HUES64 (cell line): ENCODE results near the gene ATP6V0E2.

ENCODE experiments used
- H3K27ac ChIP-seq: 2 replicates; pipeline ENCODE4 v1.7.0; 2013; ENCODE audit warnings: low read depth, low read length, inconsistent platforms
- H3K27me3 ChIP-seq: 2 replicates; pipeline ENCODE4 v1.6.1; 2013; ENCODE audit warnings: mild to moderate bottlenecking, low read length; ENCODE audit not compliant: insufficient read depth
- H3K36me3 ChIP-seq: 2 replicates; pipeline ENCODE4 v1.6.1; 2013; ENCODE audit warnings: mild to moderate bottlenecking, low read length; ENCODE audit not compliant: insufficient read depth
- H3K4me1 ChIP-seq: 2 replicates; pipeline ENCODE4 v1.6.1; 2013; ENCODE audit warnings: mild to moderate bottlenecking, low read length, moderate library complexity; ENCODE audit not compliant: insufficient read depth
- H3K4me3 ChIP-seq: 2 replicates; pipeline ENCODE4 v1.5.1; 2013; ENCODE audit warnings: mild to moderate bottlenecking, low read length, moderate library complexity
- H3K9ac ChIP-seq: 2 replicates; pipeline ENCODE4 v1.6.1; 2013; ENCODE audit warnings: mild to moderate bottlenecking, low read depth, low read length
- H3K9me3 ChIP-seq: 2 replicates; pipeline ENCODE4 v1.6.1; 2013; ENCODE audit warnings: low read depth, low read length; ENCODE audit not compliant: insufficient read depth
- whole genome bisulfite sequencing: fragments of 150-250, 120-280 bp; methylation state at CpG from one replicate; pipeline ENCODE4 v1.1.7; 2013; ENCODE audit warnings: missing lambda C conversion rate; 5-methylcytosine and 5-hydroxymethylcytosine counted together

ATP6V0E2 gene

DNA sequence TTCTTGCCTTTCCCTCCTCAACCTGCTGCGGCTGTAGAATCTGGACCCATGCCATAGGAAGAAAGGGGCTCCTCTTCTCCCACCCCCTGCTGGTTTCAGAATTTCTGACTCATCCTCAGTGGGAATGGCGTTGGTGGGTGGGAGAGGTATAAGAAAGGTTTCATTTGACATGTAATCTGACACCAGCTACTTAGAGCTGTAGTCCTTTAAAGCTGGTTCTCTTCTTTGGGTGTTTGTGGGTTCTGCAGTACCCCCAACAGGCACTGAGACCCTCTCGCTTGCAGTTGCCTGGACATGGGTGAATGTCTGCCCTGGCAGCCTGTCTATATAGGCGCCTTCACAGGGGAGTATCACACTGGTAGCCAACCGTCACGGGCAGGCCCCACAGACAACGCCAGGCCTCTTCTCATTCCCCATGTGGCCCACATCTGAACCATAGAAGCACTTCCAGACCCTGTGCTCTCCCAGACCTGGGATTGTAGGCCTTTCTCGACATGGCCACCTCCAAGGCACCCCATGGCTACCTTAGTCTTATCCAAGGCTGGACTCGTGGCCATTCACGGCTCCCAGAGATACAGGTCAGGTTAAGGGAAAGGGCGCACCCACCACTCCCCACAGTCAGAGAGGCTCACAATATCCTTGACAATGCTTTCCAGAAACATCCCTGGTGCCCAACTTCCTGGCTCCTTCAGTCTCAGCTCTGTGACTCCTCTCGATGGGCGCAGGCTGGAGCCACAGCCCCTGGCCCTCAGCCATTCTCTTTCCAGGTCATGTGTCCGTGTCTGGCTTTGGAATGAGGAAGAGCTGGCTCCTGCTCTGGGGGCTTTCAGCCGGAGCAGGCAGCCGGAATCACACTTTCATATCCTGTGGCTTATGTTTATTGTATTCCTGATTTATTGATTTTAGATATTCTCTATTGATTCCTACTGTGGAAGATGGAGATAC, 18.1 kb upstream of the ATP6V0E2 start:
- Histone ChIP-seq H3K27ac (peak overlapping the region; percentile 78; the same call in 1 of the 2 replicates), H3K36me3 (no peaks in the 10 kb centered on the region), H3K4me3 (no peak overlapping the region; the same call in 1 of the 2 replicates), H3K4me1 (peaks cover 21% of the 10 kb centered on the region), H3K27me3 (no peaks in the 10 kb centered on the region), H3K9me3 (no peaks in the 10 kb centered on the region), H3K9ac (no peak overlapping the region)
- 76% methylated on average over 15 of the region's 16 CpGs for WGBS

DNA sequence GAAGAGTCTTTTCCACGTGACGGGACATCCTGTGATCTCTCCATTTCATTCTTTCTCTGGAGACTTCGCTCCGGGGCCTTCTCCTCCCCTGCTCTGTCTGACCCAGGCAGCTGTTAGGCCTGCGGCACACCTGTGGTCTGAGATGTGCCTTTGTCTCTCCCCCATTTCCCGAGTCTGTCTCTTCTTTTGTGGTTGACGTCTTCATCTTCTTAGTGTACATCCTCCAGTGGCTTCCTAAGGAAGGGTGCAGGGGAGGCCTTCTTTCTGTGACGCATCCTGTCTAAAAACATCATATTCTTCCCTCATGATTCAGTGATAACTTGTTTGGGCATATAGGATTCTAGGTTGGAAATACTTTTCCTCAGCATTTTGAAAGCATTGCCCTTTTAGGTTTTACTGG, 17.2 kb upstream of the ATP6V0E2 start:
- no peak overlapping the region for H3K9ac ChIP-seq
- H3K9me3 ChIP-seq, result no peaks in the 10 kb centered on the region
- no peaks in the 10 kb centered on the region for H3K27me3 ChIP-seq
- no peak overlapping the region for H3K27ac ChIP-seq
- peaks cover 21% of the 10 kb centered on the region for H3K4me1 ChIP-seq
- 95% methylated on average over 8 of the region's 8 CpGs for WGBS
- no peaks in the 10 kb centered on the region for H3K36me3 ChIP-seq
- H3K4me3 ChIP-seq, result no peak overlapping the region

DNA sequence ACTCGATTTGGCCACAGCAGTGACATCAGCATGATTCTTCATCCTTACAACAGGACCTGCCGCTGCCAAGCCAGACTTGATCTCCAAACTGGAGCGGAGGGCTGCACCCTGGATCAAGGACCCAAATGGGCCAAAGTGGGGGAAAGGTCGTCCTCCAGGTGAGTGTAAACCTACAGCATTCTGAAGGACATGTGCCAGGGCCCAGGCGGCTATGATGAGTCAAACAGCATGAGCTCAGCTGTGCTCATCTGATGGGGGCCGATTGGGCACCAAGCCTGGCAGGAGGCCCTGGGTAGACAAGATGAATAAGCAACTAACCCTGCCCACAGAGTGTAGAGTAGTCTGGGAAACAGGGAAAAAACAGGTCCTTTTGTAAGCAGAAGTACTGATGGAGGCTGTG, 14.4 kb upstream of the ATP6V0E2 start:
- no peak overlapping the region for H3K9ac ChIP-seq
- WGBS, result 92% methylated on average over 6 of the region's 6 CpGs
- no peaks in the 10 kb centered on the region for H3K27me3 ChIP-seq
- no peak overlapping the region for H3K4me3 ChIP-seq
- no peak overlapping the region for H3K27ac ChIP-seq
- no peaks in the 10 kb centered on the region for H3K36me3 ChIP-seq
- peaks cover 16% of the 10 kb centered on the region for H3K4me1 ChIP-seq
- no peaks in the 10 kb centered on the region for H3K9me3 ChIP-seq

DNA sequence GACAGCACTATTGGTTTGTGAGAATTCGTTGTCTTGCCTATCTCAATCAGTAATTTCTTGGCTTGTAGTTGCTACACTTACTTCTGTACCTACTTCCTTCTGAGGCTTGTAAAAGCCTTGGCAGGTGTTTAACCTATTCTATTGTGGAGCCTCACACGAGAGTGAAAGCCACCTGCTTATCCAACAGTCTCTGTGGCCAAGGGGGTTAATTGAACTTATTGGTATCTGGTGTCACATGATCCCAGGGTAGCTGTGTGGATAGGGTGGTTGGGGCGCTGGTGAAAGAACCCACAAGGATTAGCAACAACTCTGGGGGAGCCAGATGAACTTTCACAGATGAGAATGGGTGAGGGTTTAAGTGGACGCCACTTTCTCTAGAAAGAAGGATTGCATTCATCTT, 13.9 kb upstream of the ATP6V0E2 start:
- H3K9me3 ChIP-seq, result no peaks in the 10 kb centered on the region
- 91% methylated on average over 4 of the region's 4 CpGs for WGBS
- H3K27me3 ChIP-seq, result no peaks in the 10 kb centered on the region
- no peak overlapping the region for H3K4me3 ChIP-seq
- H3K9ac ChIP-seq, result no peak overlapping the region
- no peaks in the 10 kb centered on the region for H3K36me3 ChIP-seq
- no peak overlapping the region for H3K27ac ChIP-seq
- peaks cover 12% of the 10 kb centered on the region for H3K4me1 ChIP-seq

DNA sequence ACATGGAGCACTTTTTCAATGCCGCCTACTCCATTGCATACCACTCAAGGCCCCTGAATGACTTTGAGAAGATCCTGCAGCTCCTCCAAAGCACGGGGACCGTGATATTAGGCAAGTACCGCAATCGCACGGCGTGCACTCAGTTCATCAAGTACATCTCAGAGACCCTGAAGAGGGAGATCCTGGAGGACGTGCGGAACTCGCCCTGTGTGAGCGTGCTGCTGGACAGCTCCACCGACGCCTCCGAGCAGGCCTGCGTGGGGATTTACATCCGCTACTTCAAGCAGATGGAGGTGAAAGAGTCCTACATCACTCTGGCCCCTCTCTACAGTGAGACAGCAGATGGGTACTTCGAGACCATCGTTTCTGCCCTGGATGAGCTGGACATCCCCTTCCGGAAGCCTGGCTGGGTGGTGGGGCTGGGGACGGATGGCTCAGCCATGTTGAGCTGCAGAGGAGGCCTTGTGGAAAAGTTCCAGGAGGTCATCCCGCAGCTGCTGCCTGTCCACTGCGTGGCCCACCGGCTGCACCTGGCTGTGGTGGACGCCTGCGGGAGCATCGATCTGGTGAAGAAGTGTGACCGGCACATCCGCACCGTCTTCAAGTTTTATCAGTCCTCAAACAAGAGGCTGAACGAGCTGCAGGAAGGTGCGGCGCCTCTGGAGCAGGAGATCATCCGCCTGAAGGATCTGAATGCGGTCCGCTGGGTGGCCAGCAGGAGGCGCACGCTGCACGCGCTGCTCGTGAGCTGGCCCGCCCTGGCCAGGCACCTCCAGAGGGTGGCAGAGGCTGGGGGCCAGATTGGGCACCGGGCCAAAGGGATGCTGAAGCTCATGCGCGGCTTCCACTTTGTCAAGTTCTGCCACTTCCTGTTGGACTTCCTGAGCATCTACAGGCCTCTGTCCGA, 12.7 kb upstream of the ATP6V0E2 start:
- Histone ChIP-seq H3K9ac (no peak overlapping the region), H3K4me1 (no peaks in the 10 kb centered on the region), H3K27me3 (no peaks in the 10 kb centered on the region), H3K27ac (no peak overlapping the region), H3K36me3 (no peaks in the 10 kb centered on the region), H3K4me3 (no peak overlapping the region), H3K9me3 (no peaks in the 10 kb centered on the region)
- WGBS, result 85% methylated on average over 45 of the region's 45 CpGs

DNA sequence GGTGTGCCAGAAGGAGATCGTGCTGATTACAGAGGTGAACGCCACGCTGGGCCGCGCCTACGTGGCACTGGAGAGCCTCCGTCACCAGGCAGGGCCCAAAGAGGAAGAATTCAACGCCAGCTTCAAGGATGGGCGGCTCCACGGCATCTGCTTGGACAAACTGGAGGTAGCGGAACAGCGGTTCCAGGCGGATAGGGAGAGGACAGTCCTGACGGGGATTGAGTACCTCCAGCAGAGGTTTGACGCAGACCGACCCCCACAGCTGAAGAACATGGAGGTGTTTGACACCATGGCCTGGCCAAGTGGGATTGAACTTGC, 12.1 kb upstream of the ATP6V0E2 start:
- H3K27ac ChIP-seq, result no peak overlapping the region
- H3K27me3 ChIP-seq, result no peaks in the 10 kb centered on the region
- no peak overlapping the region for H3K4me3 ChIP-seq
- WGBS, result 95% methylated on average over 16 of the region's 16 CpGs
- H3K9me3 ChIP-seq, result no peaks in the 10 kb centered on the region
- no peak overlapping the region for H3K9ac ChIP-seq
- H3K36me3 ChIP-seq, result no peaks in the 10 kb centered on the region
- no peaks in the 10 kb centered on the region for H3K4me1 ChIP-seq

DNA sequence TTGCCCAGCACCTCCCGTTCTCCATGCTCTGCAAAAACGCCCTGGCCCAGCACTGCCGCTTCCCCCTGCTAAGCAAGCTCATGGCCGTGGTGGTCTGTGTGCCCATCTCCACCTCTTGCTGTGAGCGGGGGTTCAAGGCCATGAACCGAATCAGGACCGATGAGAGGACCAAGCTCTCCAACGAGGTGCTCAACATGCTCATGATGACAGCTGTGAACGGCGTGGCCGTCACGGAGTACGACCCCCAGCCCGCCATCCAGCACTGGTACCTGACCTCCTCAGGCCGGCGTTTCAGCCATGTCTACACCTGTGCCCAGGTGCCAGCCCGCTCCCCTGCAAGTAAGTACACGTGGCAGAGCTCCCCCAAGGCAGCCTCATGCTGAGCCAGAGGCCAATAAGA, 11.6 kb upstream of the ATP6V0E2 start:
- Histone ChIP-seq H3K4me1 (no peaks in the 10 kb centered on the region), H3K4me3 (no peak overlapping the region), H3K9ac (no peak overlapping the region), H3K36me3 (no peaks in the 10 kb centered on the region), H3K27me3 (no peaks in the 10 kb centered on the region), H3K27ac (no peak overlapping the region), H3K9me3 (no peaks in the 10 kb centered on the region)
- WGBS, result 96% methylated on average over 18 of the region's 18 CpGs

DNA sequence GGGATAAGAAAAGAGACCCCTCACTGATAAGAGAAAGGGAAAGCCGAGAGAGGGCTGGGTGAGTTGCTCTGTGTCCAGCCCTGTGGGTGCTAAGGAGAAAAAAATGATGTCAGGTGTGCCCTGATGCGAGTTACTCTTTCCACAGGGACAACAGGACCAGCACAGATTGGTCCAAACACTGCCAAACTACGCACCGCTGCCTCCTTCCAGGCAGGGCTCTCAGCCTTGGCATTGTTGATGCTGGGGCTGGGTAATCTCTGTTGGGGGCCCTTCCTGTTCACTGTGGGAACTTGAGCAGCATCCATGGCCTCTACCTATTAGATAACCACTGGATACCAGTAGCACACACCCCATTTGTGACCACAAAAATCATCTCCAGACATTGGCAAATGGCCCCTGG, 10.3 kb upstream of the ATP6V0E2 start:
- H3K36me3 ChIP-seq, result no peaks in the 10 kb centered on the region
- no peak overlapping the region for H3K9ac ChIP-seq
- 90% methylated on average over 4 of the region's 4 CpGs for WGBS
- H3K27me3 ChIP-seq, result no peaks in the 10 kb centered on the region
- no peaks in the 10 kb centered on the region for H3K9me3 ChIP-seq
- no peak overlapping the region for H3K4me3 ChIP-seq
- no peak overlapping the region for H3K27ac ChIP-seq
- no peaks in the 10 kb centered on the region for H3K4me1 ChIP-seq

DNA sequence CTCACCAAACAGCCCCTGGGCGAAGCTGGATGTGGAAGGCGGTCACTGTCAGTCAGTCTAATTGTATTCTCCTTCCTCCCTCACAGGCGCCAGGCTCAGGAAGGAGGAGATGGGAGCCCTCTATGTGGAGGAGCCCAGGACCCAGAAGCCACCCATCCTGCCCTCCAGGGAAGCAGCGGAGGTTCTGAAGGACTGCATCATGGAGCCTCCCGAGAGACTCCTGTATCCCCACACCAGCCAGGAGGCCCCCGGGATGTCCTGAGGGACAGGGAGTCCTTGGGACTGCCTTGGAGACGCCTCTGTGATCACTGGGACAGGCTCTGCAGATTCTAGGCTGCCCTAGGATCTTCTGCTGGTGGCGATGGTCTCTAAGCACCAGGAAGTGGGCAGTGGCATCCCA, 9.7 kb upstream of the ATP6V0E2 start:
- Histone ChIP-seq H3K36me3 (no peaks in the 10 kb centered on the region), H3K9ac (no peak overlapping the region), H3K4me1 (no peaks in the 10 kb centered on the region), H3K4me3 (no peak overlapping the region), H3K27ac (no peak overlapping the region), H3K9me3 (no peaks in the 10 kb centered on the region), H3K27me3 (no peaks in the 10 kb centered on the region)
- WGBS, result 92% methylated on average over 8 of the region's 8 CpGs

DNA sequence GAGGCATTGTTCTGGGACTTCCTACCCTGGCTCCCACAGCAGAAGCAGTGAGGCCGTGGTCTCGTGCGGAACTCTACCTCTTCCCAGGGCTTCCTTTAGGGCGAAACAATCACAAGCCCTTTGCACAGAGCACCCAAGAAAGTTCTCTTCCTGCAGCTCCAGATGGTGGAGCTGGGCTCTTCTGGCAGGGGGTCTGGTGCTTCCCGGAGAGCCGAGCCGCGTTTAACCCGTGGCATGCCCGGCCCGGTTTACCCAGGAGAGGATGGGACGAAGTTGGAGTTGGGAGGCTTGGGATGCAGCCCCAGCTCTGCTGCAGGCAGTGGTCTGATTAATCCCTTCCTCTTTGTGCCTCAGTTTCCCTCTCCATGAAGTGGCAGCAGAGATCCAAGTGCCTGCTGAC, 9.0 kb upstream of the ATP6V0E2 start:
- H3K9ac ChIP-seq, result no peak overlapping the region
- no peak overlapping the region for H3K27ac ChIP-seq
- H3K36me3 ChIP-seq, result no peaks in the 10 kb centered on the region
- no peaks in the 10 kb centered on the region for H3K27me3 ChIP-seq
- WGBS, result 92% methylated on average over 12 of the region's 12 CpGs
- H3K4me1 ChIP-seq, result no peaks in the 10 kb centered on the region
- no peaks in the 10 kb centered on the region for H3K9me3 ChIP-seq
- no peak overlapping the region for H3K4me3 ChIP-seq

DNA sequence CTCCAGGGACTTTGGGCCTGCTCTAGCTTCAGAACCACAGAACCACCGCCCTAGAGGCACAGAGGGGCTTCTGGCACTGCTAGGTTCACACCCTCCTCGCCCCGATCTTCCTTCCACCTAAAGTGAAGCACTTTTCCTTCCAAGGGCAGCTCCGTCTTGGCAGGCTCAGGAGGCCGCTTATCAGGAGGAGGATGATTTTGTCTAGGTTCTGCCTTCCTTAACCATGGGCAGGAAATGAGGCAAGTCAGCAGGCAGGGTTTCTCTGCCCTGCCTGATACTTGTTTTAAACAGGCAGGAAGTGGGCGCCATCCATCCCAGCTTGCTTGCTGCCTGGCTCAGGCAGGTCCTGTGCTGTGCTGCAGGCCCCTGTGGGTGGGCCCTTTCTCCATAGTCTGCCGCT, 8.3 kb upstream of the ATP6V0E2 start:
- Histone ChIP-seq H3K4me3 (no peak overlapping the region), H3K36me3 (no peaks in the 10 kb centered on the region), H3K9me3 (no peaks in the 10 kb centered on the region), H3K4me1 (no peaks in the 10 kb centered on the region), H3K27me3 (no peaks in the 10 kb centered on the region), H3K9ac (no peak overlapping the region), H3K27ac (no peak overlapping the region)
- 87% methylated on average over 7 of the region's 7 CpGs for WGBS
